ENCODE data around the gene SETDB2.

The SETDB2 gene, protein sequence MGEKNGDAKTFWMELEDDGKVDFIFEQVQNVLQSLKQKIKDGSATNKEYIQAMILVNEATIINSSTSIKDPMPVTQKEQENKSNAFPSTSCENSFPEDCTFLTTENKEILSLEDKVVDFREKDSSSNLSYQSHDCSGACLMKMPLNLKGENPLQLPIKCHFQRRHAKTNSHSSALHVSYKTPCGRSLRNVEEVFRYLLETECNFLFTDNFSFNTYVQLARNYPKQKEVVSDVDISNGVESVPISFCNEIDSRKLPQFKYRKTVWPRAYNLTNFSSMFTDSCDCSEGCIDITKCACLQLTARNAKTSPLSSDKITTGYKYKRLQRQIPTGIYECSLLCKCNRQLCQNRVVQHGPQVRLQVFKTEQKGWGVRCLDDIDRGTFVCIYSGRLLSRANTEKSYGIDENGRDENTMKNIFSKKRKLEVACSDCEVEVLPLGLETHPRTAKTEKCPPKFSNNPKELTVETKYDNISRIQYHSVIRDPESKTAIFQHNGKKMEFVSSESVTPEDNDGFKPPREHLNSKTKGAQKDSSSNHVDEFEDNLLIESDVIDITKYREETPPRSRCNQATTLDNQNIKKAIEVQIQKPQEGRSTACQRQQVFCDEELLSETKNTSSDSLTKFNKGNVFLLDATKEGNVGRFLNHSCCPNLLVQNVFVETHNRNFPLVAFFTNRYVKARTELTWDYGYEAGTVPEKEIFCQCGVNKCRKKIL

DNA sequence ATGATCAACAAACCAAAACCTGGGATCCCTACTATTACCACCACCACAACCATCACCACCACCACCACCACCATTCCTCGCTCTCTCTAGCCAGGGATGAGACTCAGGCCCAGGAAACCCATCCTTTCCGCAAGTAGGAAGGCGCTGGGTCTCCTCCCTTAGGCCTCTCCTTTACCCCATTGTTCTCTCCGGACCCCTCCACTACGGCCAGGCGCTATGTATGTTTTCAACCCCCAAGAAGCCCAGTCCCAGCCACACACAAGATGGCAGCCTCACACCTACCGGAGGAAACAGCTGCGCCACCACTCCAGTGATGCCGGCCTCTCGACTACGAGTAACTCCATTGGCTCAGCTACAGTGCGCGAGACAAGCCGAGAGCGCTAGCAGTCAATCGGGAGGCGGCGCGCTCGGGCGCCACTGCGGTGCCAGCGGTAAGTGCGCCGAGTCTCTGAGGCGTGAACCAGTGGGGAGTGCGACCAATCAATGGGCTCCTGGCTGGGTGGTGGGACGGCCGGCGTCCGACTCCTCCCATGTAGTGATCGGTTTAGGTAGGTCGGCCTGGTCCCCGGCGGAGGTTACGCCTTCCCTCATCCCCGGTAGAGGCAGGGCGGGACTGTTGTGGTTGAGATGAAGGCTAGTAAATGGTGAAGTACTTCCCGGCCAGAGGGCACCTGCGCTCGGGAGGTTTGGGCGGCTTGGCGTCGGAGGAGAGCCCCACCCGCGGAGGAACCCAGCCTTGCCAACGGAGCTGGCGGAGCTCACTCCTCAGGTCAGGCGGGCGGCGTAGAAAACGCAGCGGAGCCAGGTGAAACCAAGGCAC is at the start of gene SETDB2, which contains the start of gene CAB39L:
SETDB2 (plus strand) TSS at position 571 of the 820 bp plus-strand sequence. CDS start 7,620 bp downstream, outside the sequence.
CAB39L (minus strand) TSS at position 361 of the 820 bp plus-strand sequence. CDS start 61,154 bp downstream, outside the sequence.
- peak; percentile 94 to 98 for DNase-seq (ENCODE audit: low read depth in 1 of 2, low spot score in 1 of 2)

DNA sequence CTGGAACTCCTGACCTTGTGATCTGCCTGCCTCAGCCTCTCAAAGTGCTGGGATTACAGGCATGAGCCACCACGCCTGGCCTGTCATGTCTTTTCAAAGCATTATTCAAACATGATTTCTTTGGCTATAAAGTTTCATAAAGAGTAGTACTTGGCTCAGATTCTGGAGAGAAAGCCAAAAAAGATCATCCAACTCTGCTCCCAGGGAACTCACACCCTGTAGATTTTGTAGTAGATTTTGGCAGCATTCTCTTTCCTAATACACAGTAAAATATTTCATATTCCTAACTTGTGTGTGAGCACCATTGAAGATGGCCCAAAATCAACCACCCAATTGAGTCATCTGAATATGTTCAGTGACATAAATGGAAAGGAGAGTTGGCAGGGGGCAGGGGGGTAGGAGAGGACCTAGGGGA is 48.6 kb upstream of the SETDB2 start:
- DNase-seq (ENCODE audit: low read depth in 1 of 2, low spot score in 1 of 2): no peak

DNA sequence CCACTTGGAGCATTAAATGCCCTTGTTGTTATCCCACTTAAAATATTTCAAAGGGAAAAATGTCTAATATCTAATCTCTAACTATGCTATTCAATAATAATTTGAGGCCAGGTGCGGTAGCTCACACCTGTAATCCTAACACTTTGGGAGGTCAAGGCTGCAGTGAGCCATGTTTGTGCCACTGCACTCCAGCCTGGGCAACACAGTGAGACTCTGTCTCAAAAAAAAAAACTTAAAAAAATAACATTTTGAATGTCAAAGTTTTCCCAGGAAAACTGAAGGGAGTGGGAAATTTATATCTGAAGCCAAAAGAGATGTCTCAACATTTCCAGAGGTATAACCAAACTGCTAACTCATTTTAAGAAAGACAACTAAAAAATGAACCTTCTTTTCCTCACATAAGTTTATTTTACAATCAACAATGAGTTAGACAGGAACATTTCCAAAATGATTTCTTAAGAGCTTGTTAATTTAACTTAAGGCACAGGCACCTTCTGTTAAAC is 48.1 kb upstream of the SETDB2 start:
- no peak for DNase-seq (ENCODE audit: low read depth in 1 of 2, low spot score in 1 of 2)

DNA sequence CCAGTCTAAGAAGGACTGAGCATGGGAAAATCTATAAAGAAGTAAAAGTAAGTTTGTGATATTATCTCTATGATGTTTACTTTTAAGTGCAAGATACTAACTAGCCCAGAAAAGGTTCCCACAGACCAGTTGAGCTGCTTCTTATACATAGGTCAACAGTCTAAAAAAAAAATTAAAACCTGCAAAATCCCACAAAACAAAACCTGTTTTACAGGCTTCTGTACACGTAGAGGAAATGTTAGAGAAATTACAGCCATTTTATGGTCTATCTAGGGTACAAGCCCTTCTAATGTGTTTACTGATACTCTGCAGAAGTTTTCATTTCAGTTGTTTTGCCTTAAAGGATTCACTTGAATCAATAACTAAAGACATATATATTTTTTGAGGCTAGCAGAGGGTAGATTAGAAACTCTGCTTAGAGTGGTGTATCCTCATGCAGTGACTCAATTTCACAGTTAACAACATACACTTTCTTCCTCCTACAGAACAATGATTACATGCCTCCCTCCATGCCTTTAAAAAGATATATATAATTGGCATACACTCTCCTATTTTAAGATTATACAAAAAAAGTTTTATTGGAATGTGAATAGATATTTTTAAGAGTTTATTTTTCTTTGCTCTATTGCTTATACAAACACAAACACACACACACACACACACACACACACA is 44.1 kb upstream of the SETDB2 start:
- DNase-seq (ENCODE audit: low read depth in 1 of 2, low spot score in 1 of 2): no peak

DNA sequence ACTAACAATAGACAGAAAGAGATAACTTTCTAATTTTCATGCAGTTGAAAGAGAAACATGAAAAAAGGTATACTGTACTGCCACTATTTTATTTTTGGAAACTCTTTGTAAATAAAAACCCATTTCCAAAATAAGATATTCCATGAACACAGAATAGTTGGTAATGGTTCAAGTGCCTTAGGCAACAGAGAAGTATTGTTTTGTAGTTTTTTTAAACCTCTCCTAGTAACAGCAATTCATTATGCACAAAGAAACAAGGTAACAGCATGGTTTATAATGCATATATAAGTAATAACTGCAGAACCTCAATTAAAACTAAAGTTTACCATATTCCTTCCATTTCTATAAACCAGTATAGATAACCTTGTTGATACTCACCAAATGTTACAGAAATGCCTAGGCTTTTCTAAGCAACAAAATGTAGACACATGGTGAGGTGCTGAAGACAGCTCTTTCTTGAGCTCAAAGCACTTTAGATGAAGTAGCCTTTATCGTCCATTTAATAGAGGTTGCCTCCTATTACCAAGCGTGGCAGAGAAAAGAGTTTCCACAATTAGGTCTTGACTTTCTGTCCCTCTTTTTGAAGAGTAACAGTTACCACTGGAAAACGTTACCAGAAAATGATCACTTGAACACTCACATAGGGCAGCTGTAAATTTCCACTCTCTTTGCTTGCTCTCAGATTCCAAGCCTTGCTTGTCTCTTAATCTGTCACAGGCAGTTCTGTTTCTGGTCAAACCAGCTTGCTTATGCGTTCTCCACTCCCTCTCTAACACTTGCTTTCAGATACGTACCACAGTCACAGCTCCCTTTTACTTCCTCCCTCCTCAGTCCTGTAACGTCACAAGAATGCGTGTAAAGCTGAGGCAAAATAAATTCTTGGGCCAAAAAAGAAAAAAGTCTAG is 43.1 kb upstream of the SETDB2 start:
- no peak for DNase-seq (ENCODE audit: low read depth in 1 of 2, low spot score in 1 of 2)

DNA sequence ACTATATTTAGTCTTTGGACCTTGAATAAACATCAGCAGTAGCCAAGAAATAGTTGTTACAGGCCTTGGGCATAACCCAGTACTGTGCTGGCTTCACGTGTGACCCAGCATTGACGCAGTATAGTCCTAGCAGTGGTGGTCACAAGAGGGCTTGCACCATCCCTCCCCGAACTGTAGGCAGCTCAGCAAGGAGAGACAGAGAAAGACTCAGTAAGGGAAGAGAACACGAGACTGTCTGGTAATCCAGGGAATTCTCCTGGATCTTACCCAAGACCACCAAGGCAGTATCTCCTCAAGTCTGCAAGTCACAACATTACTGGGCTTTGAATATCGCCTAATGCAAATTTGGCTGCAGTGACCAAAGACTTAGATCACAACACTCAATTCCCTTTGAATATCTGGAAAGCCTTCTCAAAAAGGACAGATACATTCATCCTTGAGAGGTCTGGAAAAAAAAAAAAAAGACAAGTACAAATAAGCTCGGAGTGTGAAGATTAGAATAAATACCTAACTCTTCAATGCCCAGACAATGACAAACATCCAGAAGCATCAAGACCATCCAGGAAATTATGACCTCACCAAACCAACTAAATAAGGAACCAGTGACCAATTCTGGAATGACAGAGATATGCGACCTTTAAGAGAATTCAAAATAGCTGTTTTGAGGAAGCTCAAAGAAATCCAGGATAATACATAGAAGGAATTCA is 39.9 kb upstream of the SETDB2 start:
- DNase-seq (ENCODE audit: low read depth in 1 of 2, low spot score in 1 of 2): no peak

DNA sequence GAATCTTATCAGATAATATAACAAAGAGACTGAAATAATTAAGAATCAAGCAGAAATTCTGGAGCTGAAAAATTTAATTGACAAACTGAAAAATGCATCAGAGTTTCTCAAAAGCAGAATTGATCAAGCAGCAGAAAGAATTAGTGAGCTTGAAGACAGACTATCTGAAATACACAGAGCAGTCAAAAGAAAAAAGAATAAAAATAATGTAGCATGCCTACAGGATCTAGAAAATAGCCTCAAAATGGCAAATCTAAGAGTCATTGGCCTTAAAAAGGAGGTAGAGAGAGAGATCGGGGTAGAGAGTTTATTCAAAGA is 39.4 kb upstream of the SETDB2 start:
- DNase-seq (ENCODE audit: low read depth in 1 of 2, low spot score in 1 of 2): no peak

DNA sequence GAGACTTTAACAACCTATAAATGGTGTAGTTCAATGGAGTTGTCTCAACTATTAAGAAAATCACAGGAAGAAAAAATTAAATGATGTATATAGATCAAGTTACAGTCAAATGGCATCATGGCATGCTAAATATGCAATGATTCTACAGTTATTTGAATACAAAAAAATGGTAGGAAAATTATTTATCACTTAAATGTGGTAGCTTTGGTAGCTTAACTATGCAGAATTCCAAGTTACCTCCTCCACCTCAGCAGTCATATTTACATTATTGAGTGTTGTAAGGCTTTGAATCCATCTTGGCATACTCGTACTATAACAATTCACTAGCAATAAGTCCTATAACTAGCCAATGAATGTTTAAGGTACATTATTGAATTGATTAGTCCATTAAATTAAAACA is 37.0 kb upstream of the SETDB2 start:
- no peak for DNase-seq (ENCODE audit: low read depth in 1 of 2, low spot score in 1 of 2)

DNA sequence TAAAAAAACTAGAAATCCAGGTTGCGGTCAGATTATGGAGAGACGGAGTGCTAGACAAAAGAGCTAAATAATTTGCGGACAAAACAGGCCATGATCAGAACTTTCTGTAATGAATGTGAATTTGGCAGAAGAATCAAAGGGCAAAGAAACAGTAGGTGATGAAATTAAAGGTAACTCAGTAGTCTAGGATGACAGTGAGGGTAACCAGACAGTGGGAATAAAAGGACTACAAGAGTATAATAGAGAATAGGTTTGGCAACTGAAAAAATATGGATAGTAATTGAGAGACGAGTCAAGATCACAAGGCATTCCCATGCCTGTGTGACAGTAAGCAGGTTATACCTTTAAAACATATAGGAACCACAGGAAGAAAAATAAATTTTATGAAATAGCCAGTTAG is 36.1 kb upstream of the SETDB2 start:
- no peak for DNase-seq (ENCODE audit: low read depth in 1 of 2, low spot score in 1 of 2)

DNA sequence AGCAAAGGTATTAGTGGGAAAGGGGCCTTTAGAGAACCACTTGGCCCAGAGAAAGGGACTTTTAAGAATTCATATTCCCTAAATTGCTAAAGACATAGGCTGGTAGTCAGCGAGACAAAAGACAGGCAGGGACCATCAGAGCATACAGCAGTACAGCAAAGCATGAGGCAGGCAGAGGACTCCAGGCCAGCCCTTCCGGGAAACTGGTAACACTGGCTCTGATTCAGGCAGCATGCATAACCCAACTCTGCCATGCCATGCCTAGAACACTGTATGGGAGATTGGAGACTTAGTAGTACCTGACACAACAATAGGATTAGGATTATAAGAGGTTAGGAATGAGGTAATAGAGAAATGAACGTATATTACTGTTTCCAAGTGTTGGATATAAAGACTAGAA is 35.1 kb upstream of the SETDB2 start:
- no peak for DNase-seq (ENCODE audit: low read depth in 1 of 2, low spot score in 1 of 2)

DNA sequence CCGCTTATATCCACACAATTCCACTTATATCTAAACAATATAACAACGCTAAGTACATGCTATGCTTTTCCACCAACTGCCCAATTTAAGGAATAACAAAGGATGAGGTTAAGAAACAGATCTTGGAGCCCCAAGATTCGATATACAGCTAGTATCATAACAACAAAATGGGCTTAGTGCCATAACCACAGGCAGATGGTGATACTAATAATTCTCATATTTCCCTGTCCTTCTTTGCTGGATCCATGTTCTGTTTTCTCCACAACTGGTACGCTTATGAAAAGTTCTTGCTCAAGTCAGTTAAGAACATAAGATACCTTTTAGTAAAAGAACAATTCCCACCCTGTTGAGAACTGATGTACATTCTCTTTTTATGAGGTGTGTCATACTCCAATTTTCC is 34.1 kb upstream of the SETDB2 start:
- no peak for DNase-seq (ENCODE audit: low read depth in 1 of 2, low spot score in 1 of 2)

DNA sequence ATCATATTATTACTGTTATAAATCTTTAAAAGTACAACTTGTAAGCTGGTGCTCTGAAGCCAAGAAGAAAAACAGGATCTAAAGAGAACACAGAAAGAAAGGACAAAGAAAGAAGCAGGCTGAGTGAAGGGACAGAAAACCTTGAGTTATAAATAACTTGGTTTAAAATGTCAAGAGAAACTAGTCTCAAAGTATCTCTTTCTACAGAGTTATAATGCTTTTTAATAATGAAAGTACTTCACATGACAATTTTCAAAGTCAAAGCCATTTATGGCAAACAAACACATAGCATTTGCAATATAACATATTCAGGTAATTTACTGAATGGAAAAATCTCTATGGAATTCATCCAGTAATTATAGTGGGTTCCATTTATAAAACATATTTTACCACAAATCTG is 33.6 kb upstream of the SETDB2 start:
- DNase-seq (ENCODE audit: low read depth in 1 of 2, low spot score in 1 of 2): no peak

DNA sequence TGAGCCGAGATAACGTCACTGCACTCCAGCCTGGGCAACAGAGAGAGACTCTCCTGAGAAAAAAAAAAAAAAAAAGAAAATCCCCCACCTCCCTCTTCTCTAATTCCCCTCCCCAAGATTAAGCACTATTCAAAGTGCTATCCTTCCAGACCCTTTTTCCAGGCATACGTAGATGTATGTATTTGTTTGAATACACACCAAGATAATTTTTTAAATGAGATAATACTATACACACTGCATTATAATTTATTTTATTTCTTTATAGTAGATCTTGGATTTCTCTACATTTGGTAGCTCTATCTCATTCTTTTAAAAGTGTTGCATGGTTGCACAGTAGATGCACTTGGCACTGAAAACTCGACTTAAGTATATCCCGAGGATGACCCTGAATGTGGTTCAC is 32.7 kb upstream of the SETDB2 start:
- DNase-seq (ENCODE audit: low read depth in 1 of 2, low spot score in 1 of 2): no peak

DNA sequence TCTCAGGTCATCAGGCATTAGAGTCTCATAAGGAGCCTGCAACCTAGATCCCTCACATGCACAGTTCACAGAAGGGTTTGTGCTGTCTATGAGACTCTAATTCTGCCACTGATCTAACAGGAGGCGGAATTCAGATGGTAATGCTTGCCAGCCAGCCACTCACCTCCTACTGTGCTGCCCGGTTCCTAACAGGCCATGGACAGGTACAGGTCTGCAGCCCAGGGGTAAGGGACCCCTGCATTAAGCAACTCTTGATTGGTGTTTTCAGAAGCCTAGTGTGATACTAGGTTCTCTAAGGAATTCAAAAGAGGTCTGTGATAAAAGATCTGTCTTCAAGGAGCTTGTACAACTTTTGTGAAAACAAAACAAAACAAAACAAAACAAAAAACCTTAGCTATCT is 31.3 kb upstream of the SETDB2 start:
- DNase-seq (ENCODE audit: low read depth in 1 of 2, low spot score in 1 of 2): no peak

DNA sequence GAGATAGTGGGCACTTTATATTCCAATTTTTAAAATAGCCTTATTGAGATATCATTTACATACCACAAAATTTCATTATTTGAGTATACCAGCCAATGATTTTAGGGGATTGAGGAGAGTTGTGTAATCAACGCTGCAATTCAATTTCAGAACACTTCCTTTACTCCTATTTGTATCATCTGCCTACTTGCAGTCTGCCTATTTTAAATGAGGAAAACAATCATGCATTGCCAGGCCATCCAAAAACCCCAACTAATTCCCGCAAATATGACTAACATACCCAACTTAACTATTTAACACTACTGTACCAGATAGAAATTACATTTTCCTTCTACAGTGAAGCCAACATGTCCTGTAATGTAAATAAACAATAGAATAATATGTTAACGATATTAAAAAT is 26.9 kb upstream of the SETDB2 start:
- DNase-seq (ENCODE audit: low read depth in 1 of 2, low spot score in 1 of 2): no peak

DNA sequence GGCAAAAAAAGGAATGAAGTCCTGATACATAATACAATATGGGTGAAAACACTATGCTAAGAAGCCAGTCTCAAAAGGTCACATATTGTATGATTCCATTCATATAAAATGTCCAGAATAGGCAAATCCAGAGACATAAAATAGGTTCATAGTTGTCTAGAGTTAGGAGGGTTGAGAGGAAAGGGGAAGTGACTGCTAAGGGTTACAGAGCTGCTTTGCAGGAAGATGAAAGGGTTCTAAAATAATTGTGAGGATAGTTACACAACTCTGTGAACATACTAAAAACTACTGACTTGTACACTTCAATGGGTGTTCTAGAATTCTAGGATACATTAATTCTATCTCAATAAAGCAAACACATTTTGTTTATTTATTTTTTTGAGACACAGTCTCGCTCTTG is 25.9 kb upstream of the SETDB2 start:
- DNase-seq (ENCODE audit: low read depth in 1 of 2, low spot score in 1 of 2): no peak

DNA sequence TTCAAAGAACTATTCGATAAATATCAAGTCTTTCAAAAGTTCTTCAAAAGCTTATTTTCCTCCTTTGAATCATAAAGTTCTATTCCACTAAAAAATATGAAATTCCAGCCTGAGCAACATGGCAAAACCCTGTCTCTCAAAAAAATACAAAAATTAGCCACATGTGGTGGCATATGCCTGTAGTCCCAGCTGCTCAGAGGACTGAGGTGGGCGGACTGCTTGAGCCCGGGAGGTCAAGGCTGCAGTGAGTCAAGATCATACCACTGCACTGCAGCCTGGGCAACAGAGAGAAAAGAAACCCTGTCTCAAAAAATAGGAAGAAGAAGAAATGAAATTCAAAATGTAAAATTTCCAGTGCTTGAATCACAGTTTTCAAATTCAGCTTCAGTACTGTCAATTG is 24.8 kb upstream of the SETDB2 start:
- DNase-seq (ENCODE audit: low read depth in 1 of 2, low spot score in 1 of 2): no peak

DNA sequence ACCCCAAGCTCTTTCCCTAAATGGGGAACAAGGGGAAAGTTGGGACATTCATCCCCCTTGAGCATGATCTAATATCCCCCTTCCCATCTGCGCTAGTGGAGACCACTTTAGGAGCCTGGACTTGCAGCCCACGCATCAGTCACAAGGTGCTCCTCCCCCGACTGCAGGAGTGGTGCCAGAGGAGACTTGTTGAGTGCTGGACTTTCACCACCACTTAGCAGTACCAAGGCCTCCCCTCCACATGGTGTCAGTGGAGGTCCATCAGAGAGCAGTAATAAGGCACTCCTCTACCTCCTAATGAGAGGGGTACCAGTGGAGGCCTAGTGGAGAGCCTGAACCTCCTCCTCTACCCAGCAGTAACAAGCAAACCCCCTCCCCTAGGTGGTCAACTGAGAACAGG is 22.7 kb upstream of the SETDB2 start:
- DNase-seq (ENCODE audit: low read depth in 1 of 2, low spot score in 1 of 2): no peak

DNA sequence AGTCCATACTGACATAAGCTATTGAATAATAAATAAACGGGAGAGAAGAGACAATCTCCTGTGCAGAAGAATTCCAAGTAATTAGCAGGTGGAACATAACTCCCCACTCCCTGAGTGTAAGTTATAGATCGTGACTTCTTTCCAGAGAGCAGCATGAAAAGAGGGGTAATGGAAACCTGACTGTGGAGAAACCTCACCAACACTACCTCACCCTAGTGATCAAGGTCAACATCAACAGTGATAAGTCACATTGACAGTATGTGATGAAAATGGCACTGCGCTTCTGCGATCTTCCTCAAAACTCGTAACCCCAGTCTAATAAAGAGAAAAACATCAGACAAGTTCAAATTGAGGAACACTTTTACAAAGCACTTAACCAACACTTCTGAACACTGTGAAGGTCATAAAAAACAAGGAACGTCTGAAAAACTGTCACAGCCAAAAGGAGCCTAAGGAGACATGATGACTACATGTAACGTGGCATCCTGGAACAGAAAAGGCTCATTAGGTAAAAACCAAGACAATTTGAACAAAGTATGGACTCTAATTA is 20.0 kb upstream of the SETDB2 start:
- DNase-seq (ENCODE audit: low read depth in 1 of 2, low spot score in 1 of 2): no peak
